Naive B cell (primary cell): ENCODE data around the gene LPP. TPM values are rescaled to one million over a fixed set of nuclear protein-coding genes. Genes with fewer than 3 reads are reported as not detected.

Experiments
- ATAC-seq, 2 donors: fragments of 150-1000 bp; cut with Tn5 transposase; 2 replicates each; pipeline ENCODE4 v1.10.0; 2021; ENCODE audit warnings: low read depth in 2 of 2, mild to moderate bottlenecking in 2 of 2, moderate library complexity in 2 of 2
- DNase-seq: peaks from one replicate; pipeline ENCODE4 v3.0.0; 2022
- H3K27ac Mint-ChIP-seq, 6 donors: one replicate each; pipeline ENCODE4 v1.8.0; 2020 to 2022; ENCODE audit warnings: mild to moderate bottlenecking in 6 of 6, mixed read lengths in 6 of 6, moderate library complexity in 5 of 6, inconsistent platforms in 2 of 6
- H3K27me3 Mint-ChIP-seq, 3 donors: one replicate each; pipeline ENCODE4 v1.8.0; 2021 to 2022; ENCODE audit warnings: mixed read lengths in 3 of 3, mild to moderate bottlenecking in 1 of 3
- H3K36me3 Mint-ChIP-seq, 2 donors: one replicate each; pipeline ENCODE4 v1.8.0; 2020 to 2022; ENCODE audit warnings: mixed read lengths in 2 of 2, inconsistent platforms in 1 of 2, mild to moderate bottlenecking in 1 of 2
- H3K4me1 Mint-ChIP-seq, 3 donors: one replicate each; pipeline ENCODE4 v1.8.0; 2020 to 2022; ENCODE audit warnings: mixed read lengths in 3 of 3, inconsistent platforms in 1 of 3, mild to moderate bottlenecking in 1 of 3, moderate library complexity in 1 of 3
- H3K4me3 Mint-ChIP-seq, 8 donors: one replicate each; pipeline ENCODE4 v1.8.0; 2020 to 2022; ENCODE audit warnings: mild to moderate bottlenecking in 8 of 8, mixed read lengths in 8 of 8, moderate library complexity in 8 of 8, inconsistent platforms in 2 of 8
- H3K9me3 Mint-ChIP-seq, 7 donors: one replicate each; pipeline ENCODE4 v1.8.0; 2020 to 2022; ENCODE audit warnings: mixed read lengths in 7 of 7, mild to moderate bottlenecking in 5 of 7, inconsistent platforms in 2 of 7, moderate library complexity in 1 of 7
- polyA plus RNA-seq, 6 donors: library from polyadenylated mRNA; unstranded; fragments of 300-500 nt; fragmentation: Illumina TruSeq; gene quantifications; one replicate each; pipeline ENCODE4 v1.2.3, GENCODE V29; 2021; ENCODE audit warnings: low read depth in 6 of 6

LPP gene
- polyA plus RNA-seq, 6 donors from 2014 or later: 9.6 to 58.6 (median 25.4) TPM

DNA sequence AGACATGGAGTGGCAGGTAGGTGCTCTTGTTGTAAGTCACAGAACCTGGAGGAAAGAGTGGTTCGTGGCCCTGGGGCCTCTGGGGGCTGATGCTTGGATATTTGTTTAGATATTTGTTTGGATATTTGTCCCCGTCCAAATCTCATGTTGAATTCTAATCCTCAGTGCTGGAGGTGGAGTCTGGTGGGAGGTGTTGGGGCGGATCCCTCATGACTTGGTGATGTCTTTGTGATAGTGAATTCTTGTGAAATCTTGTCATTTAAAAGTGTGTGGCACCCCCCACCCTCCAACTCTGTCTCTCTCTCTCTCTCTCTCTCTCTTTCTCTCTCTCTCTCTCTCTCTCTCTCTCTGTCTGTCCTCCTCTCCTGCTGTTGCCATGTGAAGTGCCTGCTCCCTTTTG, 122.4 kb downstream of the LPP start:
- Mint-ChIP-seq H3K9me3 (no peaks in the 10 kb centered on the region), H3K36me3 (peaks cover 16 to 22% of the 10 kb centered on the region in 2 donors), H3K27me3 (no peaks in the 10 kb centered on the region), H3K4me3 (no peak overlapping the region), H3K27ac (peak overlapping the region in 3 of 6 donors; percentile 13 to 92 (median 79)), H3K4me1 (peaks cover 28 to 34% (median 30%) of the 10 kb centered on the region in 3 donors)
- ATAC-seq: no peak
- DNase-seq: no peak

DNA sequence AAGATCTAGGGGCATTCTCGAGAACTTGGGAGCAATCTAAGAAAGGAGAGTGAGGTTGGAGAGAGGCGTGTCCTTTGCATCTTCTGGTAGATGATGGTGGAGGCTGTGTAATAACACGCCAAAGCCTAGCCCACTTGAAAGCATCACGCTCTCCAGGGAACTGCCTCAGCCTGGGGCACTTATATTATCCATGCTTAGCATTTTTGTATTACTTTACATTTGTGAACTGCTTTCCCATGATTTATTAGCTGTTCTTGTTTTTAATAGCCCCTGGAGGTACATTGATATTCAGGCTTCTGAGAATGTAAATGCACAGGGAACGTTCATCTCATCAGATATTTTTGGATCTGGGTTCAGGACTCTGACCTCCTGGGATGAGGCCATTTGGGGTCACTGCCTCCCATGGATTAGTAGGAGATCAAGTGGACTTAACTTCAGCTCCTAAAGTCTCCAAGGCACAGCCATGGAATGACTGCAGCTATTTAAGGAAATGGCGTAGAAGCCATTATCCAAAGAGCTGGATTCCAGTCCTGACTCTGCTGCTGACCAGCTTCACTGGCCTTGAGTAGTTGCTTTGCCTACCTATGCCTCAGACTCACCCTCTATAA, 124.9 kb downstream of the LPP start:
- Mint-ChIP-seq H3K27me3 (no peaks in the 10 kb centered on the region), H3K36me3 (peaks cover 11 to 22% of the 10 kb centered on the region in 2 donors), H3K4me3 (no peak overlapping the region), H3K9me3 (no peaks in the 10 kb centered on the region), H3K27ac (peak overlapping the region in 1 of 6 donors; percentile 45), H3K4me1 (peaks cover 28 to 36% (median 32%) of the 10 kb centered on the region in 3 donors)
- DNase-seq: no peak
- no peak for ATAC-seq

DNA sequence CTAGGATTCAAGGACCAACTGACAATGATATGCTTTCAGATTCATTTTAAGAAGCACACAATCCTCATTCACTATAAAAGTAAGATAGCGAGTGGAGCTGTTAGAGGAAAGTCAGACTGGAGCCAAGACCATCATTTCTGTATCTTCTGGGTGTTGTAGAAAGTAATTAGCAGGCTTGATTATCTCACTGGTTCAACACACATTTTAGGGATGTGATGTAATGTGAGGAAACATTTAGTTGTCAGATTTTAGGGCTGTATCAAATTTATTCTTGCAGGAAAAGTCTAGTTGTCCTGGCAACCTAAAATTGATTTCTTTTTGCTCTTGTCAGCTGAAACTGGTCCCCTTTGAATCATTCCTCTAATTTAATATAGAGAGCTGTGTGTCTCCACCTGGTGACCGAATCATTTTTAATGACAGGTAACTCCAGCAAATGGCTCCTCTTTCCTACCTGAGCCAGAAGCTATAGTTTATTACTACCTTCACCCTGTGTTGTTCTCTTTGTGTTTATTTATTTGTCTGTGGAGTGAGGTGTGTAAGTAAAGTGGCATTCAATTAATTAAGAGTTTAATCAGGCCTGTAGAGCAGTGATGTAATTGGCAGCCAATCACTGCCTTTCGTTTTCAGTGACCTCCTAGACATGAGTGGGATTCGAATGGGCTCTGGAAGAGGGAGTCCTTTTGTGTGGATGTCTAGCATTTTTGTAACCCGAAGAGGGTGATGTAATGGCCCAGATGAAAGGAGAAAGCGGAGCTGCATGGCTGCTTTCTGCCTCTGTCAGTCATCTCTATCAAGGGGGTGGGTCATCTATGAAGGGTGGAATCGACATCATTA, 125.8 kb downstream of the LPP start:
- ATAC-seq (no peak), DNase-seq (no peak)
- Mint-ChIP-seq H3K9me3 (no peaks in the 10 kb centered on the region), H3K4me1 (peaks cover 37 to 43% (median 39%) of the 10 kb centered on the region in 3 donors), H3K27ac (peak overlapping the region in 4 of 6 donors; percentile 25 to 70 (median 56)), H3K4me3 (no peak overlapping the region), H3K36me3 (peaks cover 11 to 22% of the 10 kb centered on the region in 2 donors), H3K27me3 (no peaks in the 10 kb centered on the region)

DNA sequence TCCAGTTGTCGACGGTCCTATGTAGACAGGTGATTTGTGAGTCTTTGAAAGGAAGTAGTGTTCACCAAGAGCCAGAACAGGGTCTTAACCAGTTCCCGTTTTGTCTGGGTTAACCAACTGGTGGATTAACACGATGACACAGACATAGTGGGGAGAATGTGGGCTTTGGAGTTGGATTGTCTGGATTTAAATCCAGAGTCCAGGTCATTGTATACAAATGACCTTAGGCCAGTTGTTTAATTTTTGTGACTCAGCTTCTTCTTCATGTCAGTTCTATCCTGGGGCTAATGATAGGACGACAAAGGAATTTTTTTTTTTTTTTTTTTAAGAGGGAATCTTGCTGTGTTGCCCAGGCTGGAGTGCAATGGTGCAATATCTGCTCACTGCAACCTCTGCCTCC, 126.7 kb downstream of the LPP start:
- H3K27me3 Mint-ChIP-seq: no peaks in the 10 kb centered on the region
- no peak overlapping the region for H3K4me3 Mint-ChIP-seq
- H3K9me3 Mint-ChIP-seq: no peaks in the 10 kb centered on the region
- H3K36me3 Mint-ChIP-seq: peaks cover 13 to 22% of the 10 kb centered on the region in 2 donors
- no peak for ATAC-seq
- peaks cover 44 to 48% (median 46%) of the 10 kb centered on the region in 3 donors for H3K4me1 Mint-ChIP-seq
- no peak overlapping the region for H3K27ac Mint-ChIP-seq
- no peak for DNase-seq

DNA sequence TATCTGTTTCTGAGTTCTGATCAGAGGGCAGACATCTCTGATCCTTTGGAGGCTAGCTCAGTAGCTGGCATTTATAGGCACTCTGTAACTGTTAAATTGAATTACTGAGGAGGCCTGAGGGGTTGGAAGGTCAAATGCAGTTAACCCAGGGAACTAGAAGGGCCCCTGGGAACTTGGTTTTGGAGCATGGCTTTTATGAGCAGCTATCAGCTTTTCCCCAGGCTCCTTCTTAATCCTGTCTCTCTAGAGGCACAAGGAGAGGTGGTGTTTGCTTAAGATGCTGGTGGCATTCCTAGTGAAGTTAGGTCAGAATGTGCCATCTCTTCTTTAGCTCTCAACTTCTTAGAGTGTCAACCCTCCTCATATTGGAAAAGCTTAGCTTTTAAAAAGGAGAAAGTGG, 128.9 kb downstream of the LPP start:
- H3K9me3 Mint-ChIP-seq: no peaks in the 10 kb centered on the region
- H3K4me1 Mint-ChIP-seq: peaks cover 50 to 63% (median 59%) of the 10 kb centered on the region in 3 donors
- H3K36me3 Mint-ChIP-seq: peaks cover 8 to 12% of the 10 kb centered on the region in 2 donors
- peak overlapping the region in 3 of 6 donors; percentile 4 to 90 (median 81) for H3K27ac Mint-ChIP-seq
- no peaks in the 10 kb centered on the region for H3K27me3 Mint-ChIP-seq
- DNase-seq (no peak), ATAC-seq (no peak)
- no peak overlapping the region for H3K4me3 Mint-ChIP-seq

DNA sequence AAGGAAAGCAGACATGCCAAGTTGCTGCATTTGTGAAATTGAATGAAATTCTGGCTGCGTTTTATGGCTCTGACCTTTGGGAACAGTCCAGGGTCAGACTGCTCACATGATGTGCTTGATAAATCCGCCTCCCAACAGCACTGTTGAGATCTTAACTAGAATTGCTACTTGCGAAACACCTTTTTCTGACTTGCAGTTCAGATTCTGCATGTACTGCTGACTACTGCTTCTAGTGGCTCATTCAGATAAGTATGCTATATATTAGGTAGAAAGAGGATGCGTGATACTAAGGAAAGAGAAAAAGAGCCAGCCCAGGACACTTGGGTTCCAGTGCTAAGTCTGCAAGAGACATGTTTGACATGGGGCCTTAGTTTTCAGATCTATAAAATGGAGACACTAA, 129.4 kb downstream of the LPP start:
- H3K27ac Mint-ChIP-seq: peak overlapping the region in 3 of 6 donors; percentile 9 to 81 (median 31)
- DNase-seq (no peak), ATAC-seq (no peak)
- H3K4me3 Mint-ChIP-seq: no peak overlapping the region
- H3K36me3 Mint-ChIP-seq: peaks cover 4 to 8% of the 10 kb centered on the region in 2 donors
- no peaks in the 10 kb centered on the region for H3K9me3 Mint-ChIP-seq
- H3K4me1 Mint-ChIP-seq: peaks cover 47 to 66% (median 61%) of the 10 kb centered on the region in 3 donors
- H3K27me3 Mint-ChIP-seq: no peaks in the 10 kb centered on the region

DNA sequence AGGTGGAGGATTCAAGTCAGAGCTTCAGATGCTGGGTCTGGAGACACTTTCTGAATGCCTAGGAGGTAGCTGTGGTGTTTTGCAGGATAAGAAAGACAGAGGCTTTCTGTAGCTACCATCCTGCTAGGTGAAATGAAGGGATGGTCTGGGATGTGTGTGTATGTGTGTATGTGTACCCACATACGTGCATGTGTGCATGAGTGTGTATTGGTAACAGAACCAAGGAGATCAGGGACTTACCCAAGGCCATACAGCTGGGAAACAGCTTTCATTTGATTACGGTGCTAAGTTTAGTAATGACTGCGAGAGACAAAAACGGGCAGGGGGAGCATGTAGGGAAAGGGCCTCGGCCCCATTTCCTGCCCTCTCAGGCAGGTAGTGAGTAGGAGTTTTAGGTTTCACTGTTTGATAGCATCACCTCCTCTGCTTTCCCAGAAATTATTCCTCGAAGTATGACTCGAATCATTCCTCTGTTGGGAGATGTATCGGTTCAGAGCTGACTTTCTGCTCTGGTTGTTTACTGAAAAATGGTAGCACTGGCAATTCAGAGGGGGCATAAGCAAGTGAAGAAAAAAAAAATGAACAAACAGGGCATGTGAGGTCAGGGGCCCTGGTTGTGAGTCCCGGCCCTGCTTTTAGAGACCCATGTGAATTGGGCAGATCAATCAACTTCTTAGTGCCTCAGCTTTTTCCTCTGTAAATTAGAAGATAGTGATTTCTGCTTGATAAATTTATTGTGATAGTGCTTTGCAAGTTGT, 130.7 kb downstream of the LPP start:
- peak overlapping the region in 1 of 8 donors; percentile 59 for H3K4me3 Mint-ChIP-seq
- H3K36me3 Mint-ChIP-seq: peaks cover 0 to 6% of the 10 kb centered on the region in 2 donors
- ATAC-seq: peak in 1 of 2 donors; percentile 28
- peak overlapping the region in 5 of 6 donors; percentile 42 to 88 (median 74) for H3K27ac Mint-ChIP-seq
- H3K9me3 Mint-ChIP-seq: no peaks in the 10 kb centered on the region
- DNase-seq: no peak
- H3K4me1 Mint-ChIP-seq: peaks cover 42 to 59% (median 58%) of the 10 kb centered on the region in 3 donors
- H3K27me3 Mint-ChIP-seq: no peaks in the 10 kb centered on the region

DNA sequence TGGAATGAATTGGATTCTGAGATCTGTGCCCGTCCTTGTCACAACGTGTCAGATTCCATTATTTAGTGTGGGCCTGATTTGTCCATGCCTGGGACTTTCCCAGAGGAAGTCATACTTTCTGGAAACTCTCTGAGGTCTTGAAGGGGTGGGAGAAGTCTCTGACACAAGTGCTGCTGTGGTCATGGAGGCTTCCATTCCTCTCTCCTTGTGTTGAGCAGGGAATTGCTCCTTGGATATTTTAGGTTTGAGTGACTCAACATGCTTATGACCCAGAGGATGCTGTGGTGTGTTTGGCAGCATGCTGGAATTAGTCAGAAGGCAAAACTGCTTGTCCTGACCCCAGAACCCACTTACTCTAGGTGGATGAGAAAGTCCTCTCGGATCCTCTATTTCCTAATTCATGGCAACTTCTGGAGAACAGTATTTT, 132.1 kb downstream of the LPP start:
- peaks cover 0 to 16% of the 10 kb centered on the region in 2 donors for H3K36me3 Mint-ChIP-seq
- no peaks in the 10 kb centered on the region for H3K27me3 Mint-ChIP-seq
- H3K4me1 Mint-ChIP-seq: peaks cover 43 to 58% (median 57%) of the 10 kb centered on the region in 3 donors
- DNase-seq: no peak
- H3K4me3 Mint-ChIP-seq: peak overlapping the region in 1 of 8 donors; percentile 56
- H3K9me3 Mint-ChIP-seq: no peaks in the 10 kb centered on the region
- H3K27ac Mint-ChIP-seq: peak overlapping the region in 1 of 6 donors; percentile 53
- no peak for ATAC-seq

DNA sequence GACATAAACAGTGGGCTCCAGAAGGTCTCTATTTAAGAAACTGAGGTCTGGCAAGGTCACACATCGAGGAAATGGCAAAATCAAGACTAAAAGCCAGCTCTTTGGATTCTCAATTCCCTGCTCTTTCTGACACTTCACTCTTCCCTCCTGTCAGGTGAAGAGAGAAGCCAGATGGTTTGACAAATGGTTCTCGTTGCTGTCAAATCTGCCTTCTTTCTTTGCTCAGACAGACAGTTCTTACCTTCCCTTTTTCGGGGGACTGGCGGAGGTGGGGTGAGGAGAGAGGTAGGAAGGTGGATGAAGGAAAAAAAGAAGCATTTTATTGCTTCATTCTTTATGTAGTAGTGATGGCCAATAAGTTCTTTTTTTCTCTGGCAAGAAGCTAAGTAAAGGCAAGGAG, 133.4 kb downstream of the LPP start:
- H3K9me3 Mint-ChIP-seq: no peaks in the 10 kb centered on the region
- H3K27me3 Mint-ChIP-seq: no peaks in the 10 kb centered on the region
- H3K4me1 Mint-ChIP-seq: peaks cover 44 to 66% (median 64%) of the 10 kb centered on the region in 3 donors
- H3K4me3 Mint-ChIP-seq: no peak overlapping the region
- DNase-seq: no peak
- peak overlapping the region in 3 of 6 donors; percentile 8 to 64 (median 61) for H3K27ac Mint-ChIP-seq
- no peak for ATAC-seq
- H3K36me3 Mint-ChIP-seq: peaks cover 0 to 16% of the 10 kb centered on the region in 2 donors

DNA sequence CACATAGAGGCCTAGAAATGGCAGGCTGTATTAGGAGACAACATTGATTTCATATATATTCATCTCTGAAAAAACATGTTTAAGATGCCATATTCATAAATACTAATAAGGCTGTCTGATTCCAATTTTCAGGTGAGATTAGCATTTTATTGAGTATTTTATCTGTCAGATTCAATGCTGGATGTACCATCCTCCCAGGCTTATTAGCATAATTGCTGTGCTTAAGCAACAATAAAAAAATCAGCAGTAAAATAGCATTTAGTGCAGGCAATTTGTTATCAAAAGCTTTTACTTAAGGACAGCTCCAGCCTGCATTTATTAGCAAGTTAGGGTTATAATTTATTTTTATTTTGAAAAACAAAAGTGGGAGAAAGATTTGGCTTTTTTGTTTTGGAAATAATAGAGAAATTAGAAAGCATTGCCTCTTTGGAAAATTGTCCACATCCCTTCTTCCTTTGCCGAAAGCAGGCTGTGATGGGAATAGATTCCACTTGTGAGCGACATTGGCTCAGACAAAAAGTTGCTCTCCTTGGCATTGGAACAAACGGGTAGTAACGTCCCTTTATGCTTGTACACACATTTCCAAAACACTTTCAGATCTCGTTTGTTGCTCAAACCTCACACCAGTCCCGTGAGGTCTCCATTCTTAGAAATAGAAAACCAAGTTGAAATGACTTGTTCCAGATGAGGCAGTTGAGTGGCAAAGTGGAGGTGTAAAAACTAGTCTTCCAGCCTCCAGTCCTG, 134.0 kb downstream of the LPP start:
- ATAC-seq (no peak), DNase-seq (no peak)
- Mint-ChIP-seq H3K4me3 (no peak overlapping the region), H3K27me3 (no peaks in the 10 kb centered on the region), H3K27ac (peak overlapping the region in 2 of 6 donors; percentile 64 to 73), H3K4me1 (peaks cover 42 to 64% (median 60%) of the 10 kb centered on the region in 3 donors), H3K9me3 (no peaks in the 10 kb centered on the region), H3K36me3 (peaks cover 0 to 16% of the 10 kb centered on the region in 2 donors)

DNA sequence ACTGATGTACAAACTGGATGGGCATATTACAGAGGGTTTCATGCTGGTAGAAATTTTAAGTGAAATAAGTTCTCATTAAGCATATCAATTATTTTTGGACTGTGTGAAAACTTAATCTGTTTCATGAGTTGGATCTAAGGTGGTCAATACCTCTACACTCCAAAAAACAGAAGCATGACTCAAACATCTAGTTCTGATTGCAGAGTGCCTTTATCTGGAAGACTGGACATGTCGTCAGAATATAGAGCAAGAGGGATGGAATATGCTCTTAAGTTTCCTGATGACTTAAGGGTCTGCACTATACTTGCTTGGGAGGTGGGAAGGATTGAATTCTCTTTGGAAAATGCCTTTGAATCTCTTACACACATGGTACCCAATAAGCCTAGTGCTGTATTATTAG, 138.3 kb downstream of the LPP start:
- no peaks in the 10 kb centered on the region for H3K27me3 Mint-ChIP-seq
- peaks cover 0 to 9% of the 10 kb centered on the region in 2 donors for H3K36me3 Mint-ChIP-seq
- H3K9me3 Mint-ChIP-seq: no peaks in the 10 kb centered on the region
- H3K4me3 Mint-ChIP-seq: peak overlapping the region in 3 of 8 donors; percentile 26 to 63 (median 27)
- ATAC-seq (no peak), DNase-seq (no peak)
- H3K27ac Mint-ChIP-seq: peak overlapping the region in 2 of 6 donors; percentile 41 to 69
- peaks cover 47 to 75% (median 48%) of the 10 kb centered on the region in 3 donors for H3K4me1 Mint-ChIP-seq

DNA sequence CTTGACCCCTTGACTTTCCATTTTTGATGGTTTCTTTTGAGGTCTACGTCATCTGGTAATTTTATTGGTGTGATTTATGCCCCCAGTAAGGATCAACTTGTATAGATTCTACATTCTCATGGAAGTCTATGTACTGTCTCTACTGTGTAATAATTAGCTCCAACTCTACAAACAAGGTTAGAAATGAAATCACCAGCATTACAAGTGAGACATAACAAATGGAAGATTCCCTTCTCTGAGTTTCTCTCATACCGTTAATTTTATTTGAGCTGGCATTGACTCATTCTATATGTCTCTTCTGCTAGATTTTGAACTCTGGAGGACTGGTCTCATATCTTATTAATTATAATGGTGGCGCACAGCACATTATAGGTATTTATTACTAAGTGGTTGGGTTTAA, 138.9 kb downstream of the LPP start:
- Mint-ChIP-seq H3K9me3 (no peaks in the 10 kb centered on the region), H3K27ac (peak overlapping the region in 1 of 6 donors; percentile 41), H3K4me1 (peaks cover 47 to 75% (median 49%) of the 10 kb centered on the region in 3 donors), H3K27me3 (no peaks in the 10 kb centered on the region), H3K4me3 (peak overlapping the region in 2 of 8 donors; percentile 31 to 53), H3K36me3 (peaks cover 0 to 9% of the 10 kb centered on the region in 2 donors)
- DNase-seq: no peak
- no peak for ATAC-seq
